Stomach (tissue), 9 donors: ENCODE measurements around the gene KCNQ1. TPM values are rescaled to one million over a fixed set of nuclear protein-coding genes. Genes with fewer than 3 reads are reported as not detected.

Source experiments
- DNase-seq, 2 donors: peaks; one replicate each; pipeline versions ENCODE4 v3.0.0 to v3.0.0-alpha.2; 2013 to 2019
- H3K27ac ChIP-seq, 5 donors: fragments of 200-600 bp in 4 of 5; sonication (generic) in 4 of 5; one replicate each; pipeline ENCODE4 v1.5.1; 2013 to 2019; ENCODE audit warnings: mild to moderate bottlenecking in 1 of 5, moderate library complexity in 1 of 5
- H3K27me3 ChIP-seq, 3 donors: fragments of 200-600 bp; sonication (generic); one replicate each; pipeline ENCODE4 v1.5.1; 2017 to 2019; ENCODE audit warnings: mixed run types in 1 of 3
- H3K36me3 ChIP-seq, 4 donors: fragments of 200-600 bp; sonication (generic); 1 replicate in 3 of 4; 2 replicates in 1 of 4; pipeline ENCODE4 v1.5.1; 2016 to 2019
- H3K4me1 ChIP-seq, 4 donors: fragments of 200-600 bp; sonication (generic); one replicate each; pipeline ENCODE4 v1.5.1; 2016 to 2019
- H3K4me3 ChIP-seq, 4 donors: fragments of 200-600 bp; sonication (generic) in 3 of 4; one replicate each; pipeline ENCODE4 v1.5.1; 2016 to 2019; ENCODE audit warnings: mild to moderate bottlenecking in 1 of 4
- H3K9me3 ChIP-seq, 4 donors: fragments of 200-600 bp; sonication (generic); one replicate each; pipeline ENCODE4 v1.5.1; 2016 to 2019
- CTCF ChIP-seq, 7 experiments: fragments of 450-650 bp in 4 of 7; fragments of 200-600 bp in 3 of 7; sonication (generic) in 3 of 7; IDR thresholded peaks; one replicate each; pipeline ENCODE4 v1.5.1; 2016 to 2019; ENCODE audit warnings: antibody characterized with exemption in 7 of 7, control low read depth in 2 of 7, mild to moderate bottlenecking in 1 of 7
- EP300 ChIP-seq: sonication (generic); formaldehyde crosslinking; IDR thresholded peaks from one replicate; pipeline ENCODE4 v1.6.1; 2017; ENCODE audit warnings: antibody characterized with exemption
- POLR2A ChIP-seq, 4 donors: fragments of 450-650 bp; IDR thresholded peaks; one replicate each; pipeline ENCODE4 v1.6.1; 2016; ENCODE audit warnings: antibody characterized with exemption in 4 of 4, control low read depth in 2 of 4, mild to moderate bottlenecking in 1 of 4, moderate library complexity in 1 of 4
- POLR2AphosphoS5 ChIP-seq, 3 donors: sonication (generic); formaldehyde crosslinking; IDR thresholded peaks; one replicate each; pipeline ENCODE4 v1.6.1; 2016; ENCODE audit warnings: antibody characterized with exemption in 3 of 3
- WGBS, 5 donors: extraction: QIAGEN DNeasy Blood & Tissue Kit in 3 of 5; methylation state at CpG; one replicate each; pipeline versions ENCODE4 v1.1.5 to v1.1.7; 2013 to 2018; 5-methylcytosine and 5-hydroxymethylcytosine counted together
- intact Hi-C: fragments of 100-400 bp; cut with DNase I; formaldehyde crosslinking; loops from one replicate; pipeline ENCODE4 v1.15.1; 2023; ENCODE audit warnings: low total_unique reads
- polyA plus RNA-seq, 3 donors: library from polyadenylated mRNA; stranded (reverse); fragments of 200-250 nt; gene quantifications; one replicate each; pipeline ENCODE4 v1.2.3, GENCODE V29; 2013
- total RNA-seq, 5 donors: library from RNA; depleted of rRNA; stranded (reverse); fragments of >200 nt; gene quantifications; one replicate each; pipeline versions ENCODE4 v1.1.0 to v1.2.3, GENCODE V29; 2014 to 2016
- donor health status: healthy with polysubstance abuse.
- donor health status: Bipolar disorder and iron deficiency.
- donor health status: healthy.

The KCNQ1 gene
- total and polyA plus RNA-seq, 8 donors: 12.1 to 155 (median 49.0) TPM

GRCh38 chr11:2883979-2884815 is 439.4 kb downstream of the KCNQ1 start:
- peak; percentile 62 to 78 for DNase-seq
- Histone ChIP-seq H3K9me3 (no peaks in the 10 kb centered on the region), H3K27me3 (peaks cover 0 to 19% (median 3%) of the 10 kb centered on the region in 3 donors), H3K4me1 (peaks cover 9 to 60% (median 49%) of the 10 kb centered on the region in 4 donors), H3K27ac (peak overlapping the region; percentile 77 to 92 (median 87)), H3K4me3 (peak overlapping the region; percentile 86 to 90 (median 86)), H3K36me3 (peaks cover 0 to 5% (median 0%) of the 10 kb centered on the region in 4 donors)
- TF ChIP-seq CTCF (IDR thresholded peaks at IDR 0.05): no peak
- no peak for TF ChIP-seq POLR2AphosphoS5 (IDR thresholded peaks at IDR 0.05)
- TF ChIP-seq POLR2A (IDR thresholded peaks at IDR 0.05): no peak
- WGBS, 5 donors: 1 to 3% (median 1%) methylated on average over 19 to 119 of the region's 119 CpGs
- intact Hi-C loops: loop anchor here (10.0 kb wide), 1 partner anchor 579 kb away; the partner anchor contains the start of genes C11orf21 and TSPAN32

GRCh38 chr11:2885017-2885677 is 440.3 kb downstream of the KCNQ1 start:
- H3K27me3 ChIP-seq: peaks cover 0 to 19% (median 3%) of the 10 kb centered on the region in 3 donors
- peaks cover 9 to 61% (median 52%) of the 10 kb centered on the region in 4 donors for H3K4me1 ChIP-seq
- intact Hi-C loops: loop anchor here (5.0 to 10.0 kb wide), 2 partner anchors 458 to 580 kb away; partner anchors contain the start of genes C11orf21 and TSPAN32
- peak; percentile 71 to 90 for DNase-seq
- no peaks in the 10 kb centered on the region for H3K9me3 ChIP-seq
- no peaks in the 10 kb centered on the region for H3K36me3 ChIP-seq
- TF ChIP-seq CTCF (IDR thresholded peaks at IDR 0.05): peak in 2 of 7 experiments; percentile 22 to 45
- peak in 1 of 3 donors; percentile 13 for TF ChIP-seq POLR2AphosphoS5 (IDR thresholded peaks at IDR 0.05)
- TF ChIP-seq POLR2A (IDR thresholded peaks at IDR 0.05): no peak
- peak overlapping the region; percentile 86 to 90 (median 86) for H3K4me3 ChIP-seq
- 0 to 2% (median 1%) methylated on average over 38 to 80 of the region's 80 CpGs for WGBS, 5 donors
- peak overlapping the region; percentile 79 to 92 (median 87) for H3K27ac ChIP-seq

GRCh38 chr11:2885678-2886081 is 440.9 kb downstream of the KCNQ1 start, which contains the start of gene CDKN1C:
TSS of gene CDKN1C (minus strand) at chr11:2885775. CDS start at chr11:2885456, 319 bp downstream.
- Histone ChIP-seq H3K4me3 (peak within 1 kb of the TSS; percentile 86 to 90 (median 86)), H3K36me3 (no peaks in the 10 kb centered on the region), H3K27ac (peak within 1 kb of the TSS; percentile 84 to 92 (median 87)), H3K27me3 (peaks cover 0 to 19% (median 3%) of the 10 kb centered on the region in 3 donors), H3K9me3 (no peaks in the 10 kb centered on the region), H3K4me1 (peaks cover 9 to 66% (median 58%) of the 10 kb centered on the region in 4 donors)
- peak; percentile 92 to 97 for DNase-seq
- TF ChIP-seq EP300 (no peak), CTCF (IDR thresholded peaks at IDR 0.05) (no peak), POLR2AphosphoS5 (IDR thresholded peaks at IDR 0.05) (peak; percentile 82 to 98 (median 97)), POLR2A (IDR thresholded peaks at IDR 0.05) (peak in 2 of 4 donors; percentile 47 to 57)
- intact Hi-C loops: loop anchor here (2.0 to 10.0 kb wide), 3 partner anchors 351 to 581 kb away; partner anchors contain the start of genes C11orf21 and TSPAN32
- WGBS, 5 donors: 0 to 3% (median 0%) methylated on average over 4 to 61 of the region's 61 CpGs
